GM23248 (cell line): ENCODE data around the gene SUGCT. TPM values are rescaled to one million over a fixed set of nuclear protein-coding genes. Genes with fewer than 3 reads are reported as not detected.

ENCODE experiments used
- DNase-seq: peaks from one replicate; pipeline ENCODE4 v3.0.0-alpha.2; 2015
- H2AFZ ChIP-seq: fragments of 200-600 bp; sonication (generic); 2 replicates; pipeline ENCODE4 v1.6.1; 2016; ENCODE audit warnings: antibody characterized with exemption
- H3F3A ChIP-seq: fragments of 200-600 bp; sonication (generic); 2 replicates; pipeline ENCODE4 v1.6.1; 2016; ENCODE audit warnings: mild to moderate bottlenecking, antibody characterized with exemption, mixed run types; ENCODE audit not compliant: insufficient read depth
- H3K27ac ChIP-seq: fragments of 200-600 bp; sonication (generic); 2 replicates; pipeline ENCODE4 v1.5.1; 2016; ENCODE audit warnings: mild to moderate bottlenecking
- H3K27me3 ChIP-seq: fragments of 200-600 bp; sonication (generic); replicated peaks from 2 replicates; pipeline ENCODE4 v1.6.1; 2016; ENCODE audit warnings: mild to moderate bottlenecking; ENCODE audit not compliant: insufficient read depth
- H3K36me3 ChIP-seq: fragments of 200-600 bp; sonication (generic); 2 replicates; pipeline ENCODE4 v1.6.1; 2016; ENCODE audit warnings: low read depth, mild to moderate bottlenecking
- H3K4me1 ChIP-seq: fragments of 200-600 bp; sonication (generic); 2 replicates; pipeline ENCODE4 v1.6.1; 2016; ENCODE audit warnings: mild to moderate bottlenecking; ENCODE audit not compliant: insufficient read depth
- H3K4me2 ChIP-seq: fragments of 200-600 bp; sonication (generic); one replicate; pipeline ENCODE4 v1.6.1; 2016; ENCODE audit warnings: mild to moderate bottlenecking; ENCODE audit not compliant: unreplicated experiment
- H3K4me3 ChIP-seq: fragments of 200-600 bp; sonication (generic); 2 replicates; pipeline ENCODE4 v1.5.1; 2016; ENCODE audit warnings: mild to moderate bottlenecking
- H3K79me2 ChIP-seq: fragments of 200-600 bp; sonication (generic); 2 replicates; pipeline ENCODE4 v1.6.1; 2016; ENCODE audit warnings: mild to moderate bottlenecking; ENCODE audit not compliant: insufficient read depth
- H3K9ac ChIP-seq: fragments of 200-600 bp; sonication (generic); 2 replicates; pipeline ENCODE4 v1.6.1; 2016; ENCODE audit warnings: mild to moderate bottlenecking
- H3K9me2 ChIP-seq: fragments of 200-600 bp; sonication (generic); 2 replicates; pipeline ENCODE4 v1.6.1; 2016; ENCODE audit warnings: mixed run types, mild to moderate bottlenecking, moderate library complexity; ENCODE audit not compliant: insufficient read depth
- H3K9me3 ChIP-seq: fragments of 200-600 bp; sonication (generic); one replicate; pipeline ENCODE4 v1.6.1; 2017; ENCODE audit warnings: low read depth
- H4K20me1 ChIP-seq: fragments of 200-600 bp; sonication (generic); 2 replicates; pipeline ENCODE4 v1.6.0; 2016; ENCODE audit not compliant: insufficient read depth
- EZH2 ChIP-seq: fragments of 200-600 bp; sonication (generic); IDR thresholded peaks from 2 replicates; pipeline ENCODE4 v1.6.1; 2018; ENCODE audit warnings: antibody characterized with exemption, mild to moderate bottlenecking; ENCODE audit not compliant: insufficient read depth, poor library complexity, severe bottlenecking
- EZH2phosphoT487 ChIP-seq: fragments of 200-600 bp; sonication (generic); IDR thresholded peaks from 2 replicates; pipeline ENCODE4 v1.6.1; 2018; ENCODE audit warnings: antibody characterized with exemption, moderate library complexity, mild to moderate bottlenecking, low read depth; ENCODE audit not compliant: insufficient read depth
- WGBS, 2 experiments: methylation state at CpG; one replicate each; pipeline ENCODE4 v1.1.6; 2015 to 2017; ENCODE audit warnings: low lambda C conversion rate in 2 of 2, low coverage in 1 of 2; ENCODE audit errors: missing lambda C conversion rate in 2 of 2; 5-methylcytosine and 5-hydroxymethylcytosine counted together
- in situ Hi-C: fragments of 300-500 bp; cut with MboI; formaldehyde crosslinking; loops from 2 replicates; pipeline ENCODE4 v1.15.0; 2020
- polyA plus RNA-seq: library from polyadenylated mRNA; unstranded; fragments of >200 nt; fragmentation: Nextera tagmentation; extraction: Ambion mirVana; gene quantifications from 2 replicates; pipeline ENCODE4 v1.2.1, GENCODE V29; 2016
- total RNA-seq: library from RNA; depleted of rRNA; stranded (reverse); fragments of >200 nt; shearing (Covaris generic); gene quantifications from 2 replicates; pipeline ENCODE4 v1.2.3, GENCODE V29; 2014

Gene SUGCT
- total and polyA plus RNA-seq, 2 experiments from 2014 or later, result 2.2 to 7.1 TPM

DNA sequence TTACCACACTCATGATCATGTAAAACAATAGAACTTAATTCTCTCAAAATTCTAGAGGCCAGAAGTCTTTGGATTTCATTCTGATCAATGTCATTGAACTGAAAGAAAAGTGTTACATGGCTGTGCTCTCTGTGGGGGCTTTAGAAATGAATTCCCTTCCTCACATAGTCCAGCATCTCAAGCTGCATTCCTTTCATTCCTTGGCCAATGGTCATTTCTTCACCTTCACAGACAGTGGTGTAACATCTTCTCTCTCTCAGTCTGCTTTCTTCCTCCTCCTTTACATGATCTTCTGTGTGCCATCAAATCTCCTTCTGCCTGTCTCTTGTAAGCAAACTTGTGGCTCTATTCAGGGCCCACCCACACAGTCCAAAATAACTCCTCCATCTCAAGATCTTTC, 735.3 kb downstream of the SUGCT start:
- no peaks in the 10 kb centered on the region for H3K36me3 ChIP-seq
- no peaks in the 10 kb centered on the region for H4K20me1 ChIP-seq
- no peak overlapping the region for H3K27ac ChIP-seq
- no peaks in the 10 kb centered on the region for H3F3A ChIP-seq
- in situ Hi-C loops, result no loop called here
- no peak for TF ChIP-seq EZH2
- TF ChIP-seq EZH2phosphoT487, result no peak
- DNase-seq, result peak; percentile 4
- H3K4me2 ChIP-seq, result no peak overlapping the region
- no peaks in the 10 kb centered on the region for H3K79me2 ChIP-seq
- no peaks in the 10 kb centered on the region for H3K27me3 ChIP-seq
- no peak overlapping the region for H3K9ac ChIP-seq
- H3K4me1 ChIP-seq, result peaks cover 6% of the 10 kb centered on the region; the same call in 1 of the 2 replicates
- H2AFZ ChIP-seq, result no peak overlapping the region
- no peaks in the 10 kb centered on the region for H3K9me2 ChIP-seq
- H3K9me3 ChIP-seq, result no peaks in the 10 kb centered on the region
- H3K4me3 ChIP-seq, result no peak overlapping the region

DNA sequence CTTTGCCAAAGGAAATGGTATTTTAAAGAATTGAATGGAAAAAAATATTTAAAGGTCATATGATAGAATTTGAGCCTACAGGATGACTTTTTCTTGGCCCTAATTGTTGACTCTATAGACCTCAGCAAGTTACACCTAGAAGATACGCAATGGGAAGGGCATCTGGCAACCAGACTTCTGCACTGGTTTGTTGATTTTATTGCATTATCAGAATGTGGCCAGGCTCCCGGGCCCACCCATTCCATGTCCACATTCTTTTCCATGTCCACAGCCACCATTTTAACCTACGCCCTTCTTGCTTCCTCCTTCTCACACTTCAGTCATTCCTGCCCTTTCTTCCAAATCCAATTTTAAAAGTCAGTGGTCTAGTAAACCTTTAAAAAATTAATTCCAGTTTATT, 738.4 kb downstream of the SUGCT start:
- Histone ChIP-seq H3K4me3 (no peak overlapping the region), H3K9me2 (no peaks in the 10 kb centered on the region), H3K79me2 (no peaks in the 10 kb centered on the region), H3K4me1 (peaks cover 6% of the 10 kb centered on the region; the same call in 1 of the 2 replicates), H3K9me3 (no peaks in the 10 kb centered on the region), H3K27ac (no peak overlapping the region), H3K4me2 (no peak overlapping the region), H3K36me3 (no peaks in the 10 kb centered on the region), H3K27me3 (no peaks in the 10 kb centered on the region), H4K20me1 (no peaks in the 10 kb centered on the region), H2AFZ (no peak overlapping the region), H3F3A (no peaks in the 10 kb centered on the region), H3K9ac (no peak overlapping the region)
- 63 to 64% methylated on average over 3 of the region's 3 CpGs for WGBS, 2 experiments
- no peak for DNase-seq
- in situ Hi-C loops, result no loop called here
- TF ChIP-seq EZH2phosphoT487 (no peak), EZH2 (no peak)

GRCh38 chr7:40874756-40875155, 740.0 kb downstream of the SUGCT start:
- no peak overlapping the region for H3K4me2 ChIP-seq
- DNase-seq, result no peak
- no peaks in the 10 kb centered on the region for H3F3A ChIP-seq
- in situ Hi-C loops, result no loop called here
- no peaks in the 10 kb centered on the region for H3K79me2 ChIP-seq
- H3K9me2 ChIP-seq, result no peaks in the 10 kb centered on the region
- peaks cover 6% of the 10 kb centered on the region; the same call in 1 of the 2 replicates for H3K4me1 ChIP-seq
- H2AFZ ChIP-seq, result no peak overlapping the region
- no peaks in the 10 kb centered on the region for H4K20me1 ChIP-seq
- no peak overlapping the region for H3K9ac ChIP-seq
- TF ChIP-seq EZH2phosphoT487, result no peak
- no peak for TF ChIP-seq EZH2
- H3K4me3 ChIP-seq, result no peak overlapping the region
- WGBS, 2 experiments, result 44 to 51% methylated on average over 4 of the region's 4 CpGs
- H3K36me3 ChIP-seq, result no peaks in the 10 kb centered on the region
- H3K9me3 ChIP-seq, result no peaks in the 10 kb centered on the region
- no peak overlapping the region for H3K27ac ChIP-seq
- H3K27me3 ChIP-seq, result no peaks in the 10 kb centered on the region

GRCh38 chr7:40876601-40877000, 741.8 kb downstream of the SUGCT start:
- Histone ChIP-seq H3K36me3 (no peaks in the 10 kb centered on the region), H3K4me1 (no peaks in the 10 kb centered on the region), H3K4me2 (no peak overlapping the region), H4K20me1 (no peaks in the 10 kb centered on the region), H3K9me2 (no peaks in the 10 kb centered on the region), H3K27me3 (no peaks in the 10 kb centered on the region), H3K9ac (no peak overlapping the region), H3K4me3 (no peak overlapping the region), H2AFZ (no peak overlapping the region), H3K9me3 (no peaks in the 10 kb centered on the region), H3K79me2 (no peaks in the 10 kb centered on the region), H3F3A (no peaks in the 10 kb centered on the region), H3K27ac (no peak overlapping the region)
- no peak for TF ChIP-seq EZH2phosphoT487
- TF ChIP-seq EZH2, result no peak
- in situ Hi-C loops, result no loop called here
- 66 to 74% methylated on average over 3 of the region's 3 CpGs for WGBS, 2 experiments
- no peak for DNase-seq

DNA sequence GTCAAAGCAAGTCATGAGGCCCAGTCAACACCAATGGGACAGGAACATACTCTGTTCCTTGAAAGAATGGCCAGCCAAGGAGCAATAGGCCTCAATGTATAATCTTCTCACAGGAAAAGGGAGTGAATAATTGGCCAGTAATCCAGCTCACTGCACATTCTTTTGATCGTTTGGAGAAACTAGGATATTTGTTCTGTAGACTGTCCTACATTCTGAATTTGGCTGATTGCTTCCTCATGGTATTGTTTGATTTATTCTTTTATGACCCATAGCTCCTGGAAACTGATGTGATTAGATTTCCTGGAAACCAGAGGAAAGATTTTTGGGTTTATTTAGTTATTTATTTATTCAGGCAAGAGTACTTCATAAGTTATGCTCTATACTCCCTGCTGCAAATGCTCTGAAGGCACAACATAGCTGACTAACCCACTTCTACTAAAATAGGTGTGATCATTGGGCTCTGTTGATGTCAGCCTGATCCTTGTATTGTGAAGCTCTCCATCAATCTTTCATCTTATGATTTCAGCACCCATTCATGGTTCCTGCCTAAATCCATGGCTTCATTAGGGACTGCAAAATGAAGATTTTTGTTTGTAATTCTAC, 745.2 kb downstream of the SUGCT start:
- no peaks in the 10 kb centered on the region for H4K20me1 ChIP-seq
- WGBS, 2 experiments, result 13% methylated on average over 1 of the region's 1 CpG
- no peak for DNase-seq
- no peaks in the 10 kb centered on the region for H3K79me2 ChIP-seq
- H3K9me3 ChIP-seq, result no peaks in the 10 kb centered on the region
- H3F3A ChIP-seq, result no peaks in the 10 kb centered on the region
- H3K4me1 ChIP-seq, result no peaks in the 10 kb centered on the region
- H3K27ac ChIP-seq, result no peak overlapping the region
- H3K4me2 ChIP-seq, result no peak overlapping the region
- in situ Hi-C loops, result no loop called here
- no peak overlapping the region for H3K4me3 ChIP-seq
- H3K9me2 ChIP-seq, result no peaks in the 10 kb centered on the region
- H3K9ac ChIP-seq, result no peak overlapping the region
- H3K36me3 ChIP-seq, result no peaks in the 10 kb centered on the region
- H3K27me3 ChIP-seq, result no peaks in the 10 kb centered on the region
- TF ChIP-seq EZH2phosphoT487 (no peak), EZH2 (no peak)
- H2AFZ ChIP-seq, result no peak overlapping the region
